ENCODE measurements around the gene PACSIN3. TPM values are rescaled to one million over a fixed set of nuclear protein-coding genes. Genes with fewer than 3 reads are reported as not detected.

The PACSIN3 gene
- total RNA-seq, 2 donors from 2014 or later, result 48.0 to 66.6 TPM

DNA sequence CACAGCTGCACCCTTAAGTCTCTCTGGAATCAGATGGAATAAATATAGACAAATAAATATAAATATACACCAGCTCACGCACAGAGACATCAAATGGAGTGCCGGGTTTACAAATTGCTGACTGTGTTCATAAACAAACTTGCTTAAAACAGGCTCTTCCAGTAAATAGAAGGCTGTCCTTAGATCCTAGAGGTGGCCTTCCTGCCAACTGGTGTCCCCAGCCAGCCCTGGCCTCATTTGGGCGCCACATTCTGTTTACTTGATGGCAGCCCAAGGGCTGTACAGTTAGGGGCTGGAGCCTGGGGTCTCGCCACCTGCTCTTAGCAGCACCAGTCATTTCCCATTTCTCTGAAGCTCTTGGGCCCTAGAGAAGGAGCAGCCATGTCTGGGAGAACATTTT is 30.4 kb downstream of the PACSIN3 start:
- no peak overlapping the region for H3K4me3 ChIP-seq (ENCODE audit: low read length)
- H3K4me1 ChIP-seq (ENCODE audit: control insufficient read depth, insufficient read depth, low read length), result peaks cover 3% of the 10 kb centered on the region
- Mint-ChIP-seq H3K9me3 (no peaks in the 10 kb centered on the region), H3K27ac (no peak overlapping the region), H3K4me1 (peaks cover 10% of the 10 kb centered on the region), H3K4me3 (no peak overlapping the region), H3K27me3 (ENCODE audit: insufficient read depth) (no peaks in the 10 kb centered on the region), H3K36me3 (ENCODE audit: low read depth) (peaks cover 5% of the 10 kb centered on the region)
- DNase-seq, result no peak
- 93 to 94% methylated on average over 3 to 4 of the region's 4 CpGs for WGBS, 2 experiments (ENCODE audit: insufficient coverage in 1 of 2, insufficient read length in 1 of 2)
- H3K27ac ChIP-seq (ENCODE audit: low read depth, low read length), result no peak overlapping the region
- no peaks in the 10 kb centered on the region for H3K9me3 ChIP-seq (ENCODE audit: control insufficient read depth, low read length)
- no peak overlapping the region for H3K9ac ChIP-seq (ENCODE audit: extremely low read depth, low read length, poor library complexity, severe bottlenecking)
- H3K36me3 ChIP-seq (ENCODE audit: control insufficient read depth, insufficient read depth, low read length), result peaks cover 3% of the 10 kb centered on the region
- H3K27me3 ChIP-seq (ENCODE audit: control insufficient read depth, insufficient read depth, low read length, poor library complexity, severe bottlenecking), result no peaks in the 10 kb centered on the region
- TF ChIP-seq, protein P1, sequence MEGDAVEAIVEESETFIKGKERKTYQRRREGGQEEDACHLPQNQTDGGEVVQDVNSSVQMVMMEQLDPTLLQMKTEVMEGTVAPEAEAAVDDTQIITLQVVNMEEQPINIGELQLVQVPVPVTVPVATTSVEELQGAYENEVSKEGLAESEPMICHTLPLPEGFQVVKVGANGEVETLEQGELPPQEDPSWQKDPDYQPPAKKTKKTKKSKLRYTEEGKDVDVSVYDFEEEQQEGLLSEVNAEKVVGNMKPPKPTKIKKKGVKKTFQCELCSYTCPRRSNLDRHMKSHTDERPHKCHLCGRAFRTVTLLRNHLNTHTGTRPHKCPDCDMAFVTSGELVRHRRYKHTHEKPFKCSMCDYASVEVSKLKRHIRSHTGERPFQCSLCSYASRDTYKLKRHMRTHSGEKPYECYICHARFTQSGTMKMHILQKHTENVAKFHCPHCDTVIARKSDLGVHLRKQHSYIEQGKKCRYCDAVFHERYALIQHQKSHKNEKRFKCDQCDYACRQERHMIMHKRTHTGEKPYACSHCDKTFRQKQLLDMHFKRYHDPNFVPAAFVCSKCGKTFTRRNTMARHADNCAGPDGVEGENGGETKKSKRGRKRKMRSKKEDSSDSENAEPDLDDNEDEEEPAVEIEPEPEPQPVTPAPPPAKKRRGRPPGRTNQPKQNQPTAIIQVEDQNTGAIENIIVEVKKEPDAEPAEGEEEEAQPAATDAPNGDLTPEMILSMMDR (conservative IDR thresholded peaks at IDR 0.05), result no peak

DNA sequence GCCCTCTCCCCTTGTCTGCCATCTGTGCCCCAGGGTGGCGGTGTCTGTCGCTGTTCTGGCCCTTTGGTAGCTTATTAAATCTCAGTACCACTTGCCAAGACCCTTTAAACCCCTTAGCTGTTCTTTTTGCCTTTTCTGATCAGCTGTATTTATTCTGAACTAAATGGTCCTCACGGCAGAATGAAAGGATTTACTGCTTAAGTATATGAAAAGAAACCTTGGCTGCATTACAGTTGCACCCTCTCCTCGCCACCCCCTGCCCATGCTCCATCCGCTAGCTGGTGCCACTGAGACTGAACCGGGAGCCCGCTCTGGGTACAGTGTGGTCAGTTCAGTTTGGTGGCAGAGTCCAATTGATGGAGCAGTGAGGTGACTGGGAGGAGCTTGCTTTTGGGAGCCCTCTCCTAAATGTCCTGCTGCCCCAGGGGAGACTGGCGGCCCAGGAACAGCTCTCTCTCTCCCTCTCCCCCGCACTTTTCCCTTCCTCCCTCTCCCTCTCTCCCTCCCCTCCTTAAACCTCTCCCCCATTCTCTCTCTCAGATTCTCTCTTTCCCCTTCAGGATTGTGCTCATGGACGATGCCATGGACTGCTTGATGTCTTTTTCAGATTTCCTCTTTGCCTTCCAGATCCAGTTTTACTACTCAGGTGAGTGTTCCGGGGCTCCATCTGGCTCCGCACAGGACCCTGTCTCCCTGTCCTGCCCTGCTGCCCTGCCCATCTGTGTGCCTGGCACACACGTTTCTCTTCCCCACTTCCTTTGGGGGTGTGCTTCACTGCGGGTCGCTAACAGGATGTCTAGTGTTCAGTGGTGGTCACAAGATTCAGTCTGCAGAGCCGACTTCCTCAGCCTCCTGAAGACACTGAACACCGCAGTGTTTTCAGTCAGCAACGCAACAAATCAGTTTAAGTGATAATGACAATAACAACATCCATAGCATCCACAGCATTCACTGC is 31.3 kb downstream of the PACSIN3 start:
- H3K4me1 ChIP-seq (ENCODE audit: control insufficient read depth, insufficient read depth, low read length), result peaks cover 3% of the 10 kb centered on the region
- no peaks in the 10 kb centered on the region for H3K27me3 Mint-ChIP-seq (ENCODE audit: insufficient read depth)
- peaks cover 3% of the 10 kb centered on the region for H3K36me3 ChIP-seq (ENCODE audit: control insufficient read depth, insufficient read depth, low read length)
- no peak overlapping the region for H3K27ac ChIP-seq (ENCODE audit: low read depth, low read length)
- no peaks in the 10 kb centered on the region for H3K9me3 Mint-ChIP-seq
- no peaks in the 10 kb centered on the region for H3K27me3 ChIP-seq (ENCODE audit: control insufficient read depth, insufficient read depth, low read length, poor library complexity, severe bottlenecking)
- H3K4me3 Mint-ChIP-seq, result no peak overlapping the region
- peaks cover 8% of the 10 kb centered on the region for H3K36me3 Mint-ChIP-seq (ENCODE audit: low read depth)
- H3K9ac ChIP-seq (ENCODE audit: extremely low read depth, low read length, poor library complexity, severe bottlenecking), result no peak overlapping the region
- H3K4me3 ChIP-seq (ENCODE audit: low read length), result no peak overlapping the region
- H3K4me1 Mint-ChIP-seq, result peaks cover 10% of the 10 kb centered on the region
- peak; percentile 45 for DNase-seq
- H3K27ac Mint-ChIP-seq, result no peak overlapping the region
- TF ChIP-seq, protein P1 (conservative IDR thresholded peaks at IDR 0.05), result no peak
- no peaks in the 10 kb centered on the region for H3K9me3 ChIP-seq (ENCODE audit: control insufficient read depth, low read length)
- WGBS, 2 experiments (ENCODE audit: insufficient coverage in 1 of 2, insufficient read length in 1 of 2), result 85 to 88% methylated on average over 18 of the region's 18 CpGs

DNA sequence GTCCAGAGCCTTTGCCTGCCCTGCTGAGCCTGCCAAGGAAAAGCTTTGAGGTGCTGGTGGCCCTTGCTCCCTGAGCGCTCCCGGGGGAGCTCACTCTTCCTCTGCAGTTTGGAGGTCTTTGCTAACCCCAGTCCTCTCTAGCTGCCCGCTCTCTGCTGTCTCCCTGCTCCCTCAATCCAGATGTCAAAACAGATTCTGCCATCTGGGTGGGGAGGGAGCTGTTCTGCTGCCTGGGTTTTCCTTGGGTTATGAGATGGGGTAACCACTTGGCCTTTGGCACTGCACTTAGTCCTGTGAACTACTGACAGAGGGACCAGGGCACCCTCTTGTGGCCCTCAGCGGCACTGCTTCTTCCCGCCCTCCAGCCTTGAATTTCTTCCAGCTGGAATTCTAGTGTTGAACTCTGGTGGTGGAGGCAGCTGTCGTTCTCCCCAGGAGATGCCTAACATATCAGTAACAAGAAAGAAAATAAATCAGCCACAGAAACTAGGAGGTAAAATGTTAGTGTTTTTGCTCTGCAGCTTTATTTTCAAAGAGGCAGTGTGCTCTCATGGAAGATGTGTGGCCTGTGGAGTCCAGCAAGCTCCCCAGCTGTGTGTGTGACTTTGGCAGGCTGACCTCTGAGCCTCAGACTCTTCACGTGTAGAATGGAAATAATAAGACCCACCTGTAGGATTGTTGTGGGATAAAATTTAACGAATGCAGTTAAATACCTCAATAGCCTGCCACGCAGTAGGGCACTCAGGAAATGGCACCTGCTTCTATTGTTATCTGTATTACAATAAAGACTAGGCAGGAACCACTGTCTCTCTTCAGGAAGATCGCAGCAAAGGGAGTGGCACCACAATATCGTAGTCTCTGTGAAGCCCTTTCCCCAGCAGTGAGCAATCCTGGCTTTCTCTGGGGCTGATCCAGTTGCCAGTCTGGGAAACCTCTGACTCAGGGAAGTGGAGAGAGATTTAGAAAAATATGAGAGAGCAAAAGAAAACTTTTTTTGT is 33.0 kb downstream of the PACSIN3 start:
- Mint-ChIP-seq H3K4me1 (peaks cover 9% of the 10 kb centered on the region), H3K27ac (no peak overlapping the region), H3K9me3 (no peaks in the 10 kb centered on the region), H3K4me3 (no peak overlapping the region), H3K36me3 (ENCODE audit: low read depth) (peaks cover 8% of the 10 kb centered on the region), H3K27me3 (ENCODE audit: insufficient read depth) (no peaks in the 10 kb centered on the region)
- Histone ChIP-seq H3K4me3 (ENCODE audit: low read length) (no peak overlapping the region), H3K27ac (ENCODE audit: low read depth, low read length) (peak overlapping the region; percentile 41), H3K36me3 (ENCODE audit: control insufficient read depth, insufficient read depth, low read length) (no peaks in the 10 kb centered on the region), H3K27me3 (ENCODE audit: control insufficient read depth, insufficient read depth, low read length, poor library complexity, severe bottlenecking) (no peaks in the 10 kb centered on the region), H3K9me3 (ENCODE audit: control insufficient read depth, low read length) (no peaks in the 10 kb centered on the region), H3K9ac (ENCODE audit: extremely low read depth, low read length, poor library complexity, severe bottlenecking) (no peak overlapping the region), H3K4me1 (ENCODE audit: control insufficient read depth, insufficient read depth, low read length) (peaks cover 3% of the 10 kb centered on the region)
- TF ChIP-seq, protein P1 (conservative IDR thresholded peaks at IDR 0.05), result peak; percentile 99
- 49% methylated on average over 6 to 11 of the region's 11 CpGs for WGBS, 2 experiments (ENCODE audit: insufficient coverage in 1 of 2, insufficient read length in 1 of 2)
- peak; percentile 97 for DNase-seq
